SKM-1 treated with dmso at 0.1 percent for 144 hours (cell line): ENCODE measurements around the gene ULK4.
"Not testable (repeated sequence)": the region's sequence is repeated elsewhere in the genome, so short reads cannot be mapped to it uniquely, and the experiment has no call there.

Experiments used
- DNase-seq: peaks from one replicate; lab custom pipeline; 2025; ENCODE audit not compliant: unreplicated experiment; lab: John Stamatoyannopoulos, UW

Gene ULK4

DNA sequence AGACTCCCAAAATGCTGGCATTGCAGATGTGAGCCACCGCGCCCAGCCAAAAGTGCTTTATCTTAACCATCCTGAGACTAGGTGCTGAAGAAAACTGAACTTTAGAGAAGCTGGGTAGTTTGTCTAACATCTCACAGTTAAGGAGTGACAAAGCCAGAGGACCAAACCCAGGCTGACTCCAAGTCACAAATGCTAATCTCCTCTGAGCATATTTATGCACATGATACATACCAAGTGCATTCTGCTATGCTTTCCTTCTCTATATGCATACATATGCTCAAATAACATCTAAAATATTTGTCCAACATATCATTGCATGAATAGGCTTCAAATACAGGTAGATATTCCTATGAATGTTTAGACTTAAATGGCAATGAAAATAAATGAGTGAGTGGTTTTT lies 505.7 kb downstream of the ULK4 start:
- no peak for DNase-seq

DNA sequence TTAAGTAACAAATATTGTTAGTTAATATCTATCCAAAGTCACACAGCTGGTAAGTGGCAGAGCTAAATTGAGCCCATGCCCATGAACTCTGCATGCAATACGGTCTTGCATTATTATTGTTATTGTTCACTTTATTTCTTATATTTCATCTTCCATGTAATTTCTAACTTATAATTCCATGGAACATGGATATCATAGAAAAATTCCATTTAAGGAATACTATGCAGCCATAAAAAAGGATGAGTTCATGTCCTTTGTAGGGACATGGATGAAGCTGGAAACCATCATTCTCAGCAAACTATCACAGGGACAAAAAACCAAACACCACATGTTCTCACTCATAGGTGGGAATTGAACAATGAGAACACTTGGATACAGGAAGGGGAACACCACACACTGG lies 508.3 kb downstream of the ULK4 start:
- DNase-seq, result not testable (repeated sequence)

DNA sequence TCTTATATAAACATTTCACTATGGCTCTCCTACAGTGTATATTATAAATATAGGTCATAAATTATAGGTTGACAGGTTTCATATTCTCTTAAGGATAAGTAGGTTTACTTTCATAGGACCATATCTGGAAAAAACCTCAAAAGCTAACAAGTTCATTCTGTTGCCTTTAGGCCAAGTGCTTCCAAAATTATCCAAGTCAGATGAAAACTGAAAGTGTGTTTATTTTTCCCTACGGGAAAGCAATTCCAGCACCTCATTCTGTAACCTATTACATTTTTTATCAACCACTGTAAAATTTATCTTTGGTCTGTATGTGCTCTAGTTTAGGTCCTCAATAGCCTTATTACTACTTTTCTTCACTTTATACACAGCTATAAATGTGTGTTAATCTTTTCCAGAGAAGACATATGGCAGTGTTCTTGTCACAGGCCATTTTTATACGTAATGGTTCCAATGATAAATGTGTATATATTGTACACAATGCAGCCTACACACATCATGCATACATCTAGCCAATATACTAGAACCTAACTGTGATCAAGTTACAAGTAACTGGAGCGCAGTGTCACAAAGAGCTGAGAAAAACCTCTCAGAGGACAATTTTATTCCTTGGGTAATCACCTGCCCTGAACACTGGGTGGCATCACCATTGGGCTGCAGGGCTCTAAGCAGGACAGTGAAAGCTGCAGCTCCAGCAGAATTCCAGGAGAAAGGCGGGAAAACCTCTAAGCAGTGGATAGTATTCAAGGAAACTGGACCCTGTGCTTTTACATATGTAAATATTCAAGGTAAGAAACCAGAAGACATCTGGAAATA lies 511.3 kb downstream of the ULK4 start:
- DNase-seq, result no peak

DNA sequence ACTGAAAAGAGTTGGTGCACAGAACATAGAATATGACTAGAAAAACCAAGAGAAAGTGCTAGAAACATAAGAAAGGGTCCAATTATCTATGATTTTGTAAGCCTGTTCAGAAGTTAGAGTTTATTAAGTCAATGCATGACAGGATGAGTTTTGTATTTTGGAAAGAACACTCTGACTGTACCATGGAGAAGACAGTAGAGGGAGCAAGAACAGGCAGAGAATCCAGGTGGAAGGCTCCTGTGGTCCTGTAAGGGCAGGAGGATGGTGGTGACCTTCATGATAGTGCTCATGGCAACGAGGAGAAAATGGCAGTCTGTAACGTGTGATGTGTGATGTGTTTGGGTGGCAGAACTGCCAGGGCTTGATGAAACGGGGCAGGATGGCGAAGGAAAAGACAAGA lies 513.5 kb downstream of the ULK4 start:
- DNase-seq, result no peak

DNA sequence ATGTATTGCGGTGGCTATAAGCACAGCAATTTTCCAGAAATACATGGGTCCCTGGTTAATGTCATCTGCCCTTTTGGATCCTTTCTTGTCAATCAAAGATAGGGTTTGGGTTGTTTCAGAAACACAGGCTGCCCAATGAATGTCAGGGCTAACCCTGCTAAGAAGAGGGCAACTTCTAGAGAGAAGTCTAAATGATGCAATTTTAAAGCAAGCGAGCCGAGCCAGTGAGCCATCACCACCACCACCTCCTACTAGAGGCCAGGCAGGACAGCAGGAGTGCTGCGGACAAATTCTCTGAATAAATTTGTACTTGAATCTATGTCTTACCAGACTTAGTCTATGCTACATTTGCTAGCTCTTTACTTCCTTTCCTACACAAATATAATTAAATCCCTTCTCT lies 514.2 kb downstream of the ULK4 start:
- DNase-seq, result no peak

DNA sequence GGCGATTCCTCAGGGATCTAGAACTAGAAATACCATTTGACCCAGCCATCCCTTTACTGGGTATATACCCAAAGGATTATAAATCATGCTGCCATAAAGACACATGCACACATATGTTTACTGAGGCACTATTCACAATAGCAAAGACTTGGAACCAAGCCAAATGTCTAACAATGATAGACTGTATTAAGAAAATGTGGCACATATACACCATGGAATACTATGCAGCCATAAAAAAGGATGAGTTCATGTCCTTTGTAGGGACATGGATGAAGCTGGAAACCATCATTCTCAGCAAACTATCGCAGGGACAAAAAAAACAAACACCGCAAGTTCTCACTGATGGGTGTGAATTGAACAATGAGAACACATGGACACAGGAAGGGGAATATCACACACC lies 515.6 kb downstream of the ULK4 start:
- DNase-seq, result not testable (repeated sequence)

DNA sequence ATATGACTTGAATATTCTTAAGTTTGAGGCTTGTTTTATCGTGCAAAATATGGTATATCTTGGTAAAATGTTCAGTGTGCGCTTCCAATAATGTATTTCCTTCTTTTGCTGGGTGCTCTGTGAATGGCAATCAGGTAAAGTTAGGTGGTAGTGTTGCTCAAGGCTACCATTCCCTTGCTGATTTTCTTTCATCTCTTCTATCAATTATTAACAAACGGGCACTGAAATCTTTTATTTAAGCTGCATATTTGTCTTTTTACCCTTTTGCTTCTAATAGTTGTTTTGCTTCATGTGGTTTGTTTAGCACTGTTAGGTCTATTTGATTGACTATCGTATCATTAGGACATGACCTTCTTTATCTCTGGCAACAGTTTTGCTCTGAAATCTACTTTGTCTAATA lies 520.3 kb downstream of the ULK4 start:
- DNase-seq, result no peak

DNA sequence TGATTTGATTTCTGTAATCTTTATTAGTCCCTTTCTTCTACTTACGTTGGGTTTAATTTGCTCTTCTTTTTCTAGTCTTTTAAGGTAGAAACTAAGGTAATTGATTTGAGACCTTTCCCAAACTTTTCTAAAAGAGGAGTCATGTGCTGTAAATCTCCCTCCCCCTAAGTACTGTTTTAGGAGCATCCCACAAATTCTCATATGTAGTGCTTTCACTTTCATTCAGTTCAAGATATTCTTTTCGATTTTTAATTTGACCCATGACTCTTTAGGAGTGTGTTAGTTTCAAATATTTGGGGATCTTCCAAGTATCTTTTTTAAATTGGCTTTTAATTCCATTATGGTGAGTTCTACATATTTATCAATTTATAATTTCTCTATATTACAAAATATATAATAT lies 520.8 kb downstream of the ULK4 start:
- DNase-seq, result no peak

DNA sequence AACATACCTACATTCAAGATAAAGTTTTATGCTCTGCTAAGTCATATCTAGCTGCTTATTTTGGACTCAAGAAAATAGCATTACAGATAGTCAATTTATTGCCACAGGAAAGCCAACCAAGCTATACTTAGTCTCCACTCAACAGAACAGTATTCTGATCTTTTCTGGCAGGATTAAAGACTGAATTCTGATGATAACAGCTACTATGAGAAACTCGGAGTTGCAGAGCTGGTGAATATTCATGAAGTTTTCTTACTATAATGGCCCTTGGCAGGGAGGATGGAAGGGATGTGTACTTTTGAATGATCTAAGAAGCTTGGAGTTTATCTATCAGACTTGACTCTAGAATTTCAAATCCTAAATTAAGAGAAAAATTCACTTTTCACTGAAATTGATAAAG lies 524.9 kb downstream of the ULK4 start:
- no peak for DNase-seq

DNA sequence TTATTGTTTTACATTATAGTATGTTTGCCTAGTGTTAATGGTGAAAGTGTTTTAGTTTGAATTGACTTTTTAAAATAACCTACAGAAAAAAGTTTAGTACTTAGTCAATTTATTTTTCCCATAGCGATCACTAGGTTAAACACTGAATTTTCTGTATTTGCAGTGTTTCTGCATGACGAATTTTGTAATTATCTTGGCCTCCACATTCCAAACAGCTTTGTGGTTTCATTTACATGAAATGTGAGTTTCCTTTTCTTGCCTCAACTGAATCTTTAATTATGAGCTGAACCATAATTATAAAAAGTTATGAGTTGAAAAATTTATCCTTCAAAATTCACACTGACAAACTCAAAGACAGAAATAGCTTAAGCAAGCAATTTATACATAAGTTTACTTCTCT lies 527.1 kb downstream of the ULK4 start:
- no peak for DNase-seq

DNA sequence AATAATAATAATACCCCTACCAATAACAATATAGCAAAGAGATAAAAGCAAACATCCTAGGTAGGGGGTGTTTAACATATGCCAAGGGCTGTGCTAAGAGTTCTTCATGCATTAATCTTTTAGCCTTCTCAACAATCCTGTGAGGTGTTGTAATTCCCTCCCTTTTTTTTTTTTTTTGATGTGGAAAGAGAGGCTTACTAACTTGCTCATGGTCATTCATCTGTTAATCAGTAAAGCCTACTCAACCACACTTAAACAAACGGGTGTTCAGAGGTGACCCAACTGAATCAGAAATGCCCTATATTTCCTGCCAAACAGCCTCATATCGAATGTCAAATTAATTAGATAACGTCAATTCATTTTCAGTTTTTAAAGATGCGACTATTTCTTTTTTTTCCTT lies 530.5 kb downstream of the ULK4 start:
- no peak for DNase-seq

DNA sequence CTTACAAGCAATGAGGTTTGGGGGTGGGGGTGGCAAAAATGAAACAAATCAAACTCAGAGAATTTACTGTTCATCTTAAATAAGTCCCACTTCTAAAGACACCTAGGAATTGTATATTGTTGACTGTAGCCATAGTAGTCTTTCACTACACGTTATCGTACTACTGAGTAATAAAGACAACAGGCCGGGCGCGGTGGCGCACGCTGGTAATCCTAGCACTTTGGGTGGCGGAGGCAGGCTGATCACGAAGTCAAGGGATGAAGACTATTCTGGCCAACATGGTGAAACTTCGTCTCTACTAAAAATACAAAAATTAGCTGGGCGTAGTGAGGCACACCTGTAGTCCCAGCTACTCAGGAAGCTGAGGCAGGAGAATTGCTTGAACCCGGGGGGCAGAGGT lies 531.0 kb downstream of the ULK4 start:
- no peak for DNase-seq

DNA sequence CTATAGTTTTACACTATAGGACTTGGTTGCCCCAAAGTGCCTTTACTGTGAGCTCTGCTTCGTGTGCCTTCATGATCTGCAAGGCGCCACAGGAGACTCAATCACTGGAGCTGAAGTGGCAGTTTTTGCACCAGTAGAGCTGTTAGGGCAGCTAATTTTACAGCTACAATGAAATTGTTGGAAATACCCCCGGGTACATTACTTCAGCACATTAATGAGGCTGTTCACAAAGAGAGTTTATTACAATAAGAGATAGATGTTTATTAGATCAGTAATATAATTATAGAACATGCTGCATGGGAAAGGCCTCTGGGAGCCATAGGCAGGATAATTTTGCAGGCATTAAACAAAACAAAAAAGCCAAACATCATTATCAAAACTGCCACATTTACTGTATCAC lies 531.5 kb downstream of the ULK4 start:
- DNase-seq, result no peak

DNA sequence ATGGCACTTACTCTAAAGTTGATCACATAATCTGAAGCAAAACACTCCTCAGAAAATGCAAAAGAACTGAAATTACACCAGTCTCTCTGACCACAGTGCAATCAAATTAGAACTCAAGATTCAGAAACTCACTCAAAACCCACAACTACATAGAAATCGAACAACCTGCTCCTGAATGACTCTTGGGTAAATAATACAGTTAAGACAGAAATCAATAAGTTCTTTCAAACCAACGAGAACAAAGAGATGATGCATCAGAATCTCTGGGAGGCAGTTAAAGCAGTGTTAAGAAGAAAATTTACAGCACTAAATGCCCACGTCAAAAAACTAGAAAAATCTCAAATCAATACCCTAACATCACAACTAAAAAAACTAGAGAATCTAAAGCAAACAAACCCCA lies 535.4 kb downstream of the ULK4 start:
- DNase-seq, result no peak

DNA sequence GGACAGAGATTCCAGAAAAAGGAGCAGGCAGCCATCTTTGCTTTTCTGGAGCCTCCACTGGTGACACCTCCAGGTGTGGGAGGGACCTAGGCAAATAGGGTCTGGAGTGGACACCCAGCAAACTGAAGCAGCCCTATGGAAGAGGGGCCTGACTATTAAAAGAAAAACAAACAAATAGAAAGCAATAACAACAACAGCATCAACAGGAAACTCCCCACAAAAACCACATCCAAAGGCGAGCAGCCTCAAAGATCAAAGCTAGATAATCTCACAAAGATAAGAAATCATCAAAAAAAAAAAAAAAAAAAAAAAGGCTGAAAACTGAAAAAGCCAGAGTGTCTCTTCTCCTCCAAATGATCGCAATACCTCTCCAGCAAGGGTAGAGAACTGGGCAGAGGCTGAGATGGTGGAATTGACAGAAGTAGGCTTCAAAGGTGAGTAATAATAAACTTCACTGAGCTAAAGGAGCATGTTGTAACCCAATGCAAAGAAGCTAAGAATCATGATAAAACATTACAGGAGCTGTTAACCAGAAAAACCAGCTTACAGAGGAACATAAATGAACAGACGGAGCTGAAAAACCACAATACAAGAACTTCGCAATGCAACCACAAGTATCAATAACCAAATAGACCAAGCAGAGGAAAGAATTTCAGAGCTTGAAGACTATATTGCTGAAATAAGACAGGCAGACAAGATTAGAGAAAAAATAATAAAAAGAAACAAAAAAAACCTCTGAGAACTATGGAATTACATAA lies 537.2 kb downstream of the ULK4 start:
- no peak for DNase-seq

DNA sequence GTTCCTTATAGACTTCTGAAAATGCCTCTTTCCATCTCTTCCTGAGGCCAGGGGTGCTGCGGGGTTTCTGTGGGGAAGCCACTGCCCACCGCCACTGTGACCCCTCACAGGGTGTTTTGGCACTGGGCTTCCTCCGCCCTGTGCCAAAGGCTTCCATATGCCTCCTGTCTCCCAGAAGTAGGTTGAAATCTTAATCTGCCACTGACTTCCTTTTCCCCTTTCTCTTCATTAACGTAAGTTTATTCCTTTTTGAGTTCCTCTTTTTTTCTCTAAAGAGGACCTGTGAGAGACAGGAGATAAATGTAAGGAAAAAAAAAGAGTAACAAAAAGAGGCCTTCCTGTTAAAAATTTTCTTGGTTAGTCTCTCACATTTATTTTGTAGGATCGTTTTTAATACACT lies 542.1 kb downstream of the ULK4 start:
- DNase-seq, result peak; percentile 61

DNA sequence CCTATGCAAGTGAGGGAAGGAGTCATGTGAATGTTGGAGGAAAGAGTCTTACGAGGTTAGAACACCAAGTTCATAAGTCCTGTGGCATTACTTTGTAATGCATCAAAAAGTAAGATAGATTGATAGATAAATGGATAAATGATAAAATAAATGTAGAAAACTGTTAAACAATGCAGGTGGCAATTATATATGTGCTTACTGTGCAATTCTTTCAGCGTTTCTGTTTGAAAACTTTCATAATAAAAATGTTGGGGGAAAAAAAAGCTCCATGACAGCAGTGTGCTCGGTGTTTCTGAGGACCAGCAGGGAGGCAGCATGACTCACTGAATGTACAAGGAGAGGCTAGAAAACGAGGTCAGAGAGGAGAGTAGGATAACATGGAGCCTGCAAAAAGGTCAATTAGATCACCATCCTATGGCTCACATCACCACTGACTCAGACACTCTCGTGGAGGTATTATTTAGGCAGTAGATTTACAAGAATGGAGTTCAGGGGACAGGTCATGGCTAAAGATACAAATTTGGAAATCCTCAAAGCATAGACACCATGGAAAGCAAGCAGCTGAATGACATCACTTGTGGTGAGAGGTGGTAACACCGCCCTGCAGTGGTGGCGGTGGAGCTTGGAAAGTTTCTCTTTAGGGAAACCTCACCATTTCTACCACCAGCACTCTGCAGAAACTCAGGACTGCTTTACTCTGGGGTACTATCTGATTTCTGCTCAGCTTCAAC lies 542.8 kb downstream of the ULK4 start:
- no peak for DNase-seq

DNA sequence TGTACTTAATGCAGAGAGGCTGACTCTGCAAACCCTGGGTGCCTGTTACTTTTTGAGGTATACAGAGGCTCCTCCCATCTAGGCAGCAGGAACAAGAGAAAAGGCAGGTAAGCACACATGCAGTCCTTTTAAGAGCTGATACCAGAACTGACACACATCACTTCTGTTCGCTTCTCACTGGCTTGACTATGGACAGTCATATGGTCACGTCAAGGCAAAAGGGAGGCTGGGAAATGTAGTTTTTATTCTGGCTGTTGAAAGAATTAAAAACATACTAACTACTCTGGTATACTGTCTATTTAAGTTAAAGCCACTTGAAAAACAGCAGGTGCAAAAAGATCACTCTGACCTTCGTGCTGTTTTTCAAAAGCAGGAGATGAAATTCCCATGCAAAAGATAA lies 544.3 kb downstream of the ULK4 start:
- DNase-seq, result no peak

DNA sequence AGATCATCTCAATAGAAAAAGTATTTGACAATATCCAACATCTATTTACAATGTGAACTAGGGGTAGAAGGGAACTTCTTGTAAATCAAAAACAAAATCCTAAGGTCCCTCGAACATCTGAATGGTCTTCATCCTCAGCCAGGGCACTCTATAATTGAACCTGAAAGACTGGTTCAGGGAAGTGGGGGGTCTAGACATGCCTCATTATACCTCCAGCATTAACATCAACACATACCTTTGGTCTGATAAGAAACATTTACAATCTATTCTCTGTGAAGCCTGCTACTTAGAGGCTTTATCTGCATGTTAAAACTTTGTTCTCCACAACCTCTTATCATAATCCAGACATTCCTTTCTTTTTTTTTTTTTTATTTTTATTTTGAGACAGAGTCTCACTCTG lies 550.8 kb downstream of the ULK4 start:
- DNase-seq, result no peak

DNA sequence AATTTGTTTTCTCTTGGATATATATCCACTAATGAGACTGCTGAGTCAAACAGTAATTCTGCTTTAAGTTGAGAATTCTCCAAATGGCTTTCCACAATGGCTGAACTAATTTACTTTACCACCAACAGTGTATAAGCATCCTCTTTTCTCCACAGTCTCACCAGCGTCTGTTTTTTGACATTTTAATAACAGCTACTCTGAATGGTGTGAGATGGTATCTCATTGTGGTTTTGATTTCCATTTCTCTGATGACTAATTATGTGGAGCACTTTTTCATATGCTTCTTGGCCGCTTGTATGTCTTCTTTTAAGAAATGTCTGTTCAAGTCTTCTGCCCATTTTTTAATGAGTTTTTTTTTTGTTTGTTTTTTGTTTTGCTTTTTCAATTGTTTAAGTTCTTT lies 556.4 kb downstream of the ULK4 start:
- no peak for DNase-seq

DNA sequence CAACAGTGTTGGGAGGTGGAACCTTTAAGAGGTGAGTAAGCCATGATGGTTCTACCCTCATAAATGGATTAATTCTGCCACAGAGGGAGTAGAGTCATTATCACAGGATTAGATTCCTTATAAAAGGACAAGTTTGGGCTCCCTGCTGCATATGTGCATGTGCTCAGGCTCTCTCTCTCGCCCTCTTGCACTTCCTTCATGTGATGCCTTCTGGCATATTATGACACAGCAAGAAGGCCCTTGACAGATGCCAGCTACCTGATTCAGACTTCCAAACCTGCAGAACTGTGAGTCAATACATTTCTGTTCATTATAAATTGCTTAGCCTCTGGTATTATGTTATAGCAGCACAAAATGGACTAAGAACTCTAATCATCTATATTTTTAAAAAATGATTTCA lies 557.3 kb downstream of the ULK4 start:
- no peak for DNase-seq

DNA sequence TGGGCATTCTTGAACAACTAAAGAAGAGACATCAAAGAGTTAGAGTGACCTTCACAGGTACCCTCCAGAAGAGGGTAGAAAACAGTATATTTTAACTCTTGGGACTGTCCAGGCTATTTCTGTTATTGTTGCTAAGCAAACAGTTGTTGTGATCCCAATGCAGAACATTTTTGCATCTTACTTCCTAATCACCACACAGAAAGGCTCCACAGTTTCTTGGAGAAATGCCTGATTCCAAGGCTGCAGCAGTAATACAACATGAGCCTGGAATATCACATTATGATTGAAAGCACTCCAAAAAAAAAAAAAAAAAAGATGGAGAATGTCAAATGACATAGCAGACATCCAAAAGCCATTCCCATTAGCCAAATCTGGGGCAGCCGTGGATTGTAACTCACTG lies 567.0 kb downstream of the ULK4 start:
- DNase-seq, result no peak
